ENCODE results near the gene CHD5. TPM values are rescaled to one million over a fixed set of nuclear protein-coding genes. Genes with fewer than 3 reads are reported as not detected.
"Not testable (repeated sequence)": the region's sequence is repeated elsewhere in the genome, so short reads cannot be mapped to it uniquely, and the experiment has no call there.

CHD5 gene
- total RNA-seq, result under 1 TPM in 3 of 4 donors, not detected in 1; 0.19 to 0.24 (median 0.19) TPM

DNA sequence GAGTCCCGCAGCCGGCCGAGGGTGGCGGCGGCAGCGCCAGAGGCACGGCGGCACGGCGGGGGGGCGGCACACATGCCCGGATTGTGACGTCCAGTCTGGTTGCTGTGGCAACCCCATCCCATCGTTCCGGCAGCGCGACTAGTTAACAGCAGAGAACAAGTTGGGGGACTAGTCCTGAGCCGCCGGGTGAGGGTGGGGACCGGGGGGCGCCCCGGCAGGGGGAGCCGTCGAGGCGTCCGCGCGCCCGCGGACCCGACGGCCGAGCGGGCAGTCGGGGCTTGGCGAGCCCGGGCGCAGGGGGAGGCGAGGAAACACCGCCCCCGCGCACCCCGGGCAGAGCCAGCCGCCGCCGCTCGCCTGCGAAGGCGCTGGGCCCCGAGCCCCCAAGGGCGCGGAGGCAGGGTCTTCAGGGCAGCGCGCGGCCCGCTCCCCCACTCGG lies at the start of gene CHD5:
Gene CHD5 (minus strand): TSS at position 54 of the 439 bp plus-strand sequence. CDS start 298 bp downstream, outside the sequence.
- DNase-seq (ENCODE audit: low spot score), result no peak
- no peak for TF ChIP-seq CTCF (IDR thresholded peaks at IDR 0.05)
- ATAC-seq (ENCODE audit: low FRiP score), result no peak

DNA sequence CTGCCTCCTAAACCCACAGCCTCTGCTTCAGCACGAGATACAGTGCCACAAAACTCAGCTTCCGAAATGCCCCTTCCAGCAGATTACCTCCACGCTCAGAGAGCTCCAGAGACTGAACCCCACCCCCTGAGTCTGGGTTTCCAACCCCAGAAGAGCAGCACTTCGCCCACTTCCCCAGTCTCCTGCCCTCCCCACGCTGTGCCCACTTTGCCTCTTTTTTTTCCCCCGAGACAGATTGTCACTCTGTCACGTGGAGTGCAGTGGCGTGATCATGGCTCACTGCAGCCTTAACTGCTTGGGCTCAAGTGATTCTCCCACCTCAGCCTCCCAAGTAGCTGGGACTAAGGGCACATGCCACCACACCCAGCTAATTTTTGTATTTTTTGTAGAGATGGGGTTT lies 45.5 kb upstream of the CHD5 start:
- ATAC-seq (ENCODE audit: low FRiP score) (no peak), DNase-seq (ENCODE audit: low spot score) (no peak)
- TF ChIP-seq CTCF (IDR thresholded peaks at IDR 0.05), result no peak

DNA sequence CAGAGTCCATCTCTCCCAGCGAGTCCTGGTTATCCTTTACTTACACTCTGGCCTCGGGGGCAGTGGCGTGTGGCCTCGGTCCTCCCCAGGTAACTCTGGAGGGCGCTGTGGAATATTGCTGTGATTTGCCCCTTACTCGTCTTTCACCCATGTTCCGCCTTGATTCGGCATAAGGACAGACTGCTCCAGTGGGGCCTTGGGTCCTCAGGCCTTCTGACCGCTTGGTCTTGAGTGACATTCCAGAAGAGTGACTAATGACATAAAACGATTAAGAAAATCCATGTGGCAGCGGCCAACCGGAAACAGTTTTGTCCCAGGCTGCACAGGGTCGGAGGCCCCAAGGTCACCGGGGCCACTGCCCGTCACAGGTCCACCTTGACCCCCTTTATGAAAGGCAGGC lies 44.6 kb upstream of the CHD5 start:
- no peak for ATAC-seq (ENCODE audit: low FRiP score)
- no peak for TF ChIP-seq CTCF (IDR thresholded peaks at IDR 0.05)
- DNase-seq (ENCODE audit: low spot score), result no peak

- no peak for TF ChIP-seq CTCF (IDR thresholded peaks at IDR 0.05)
- ATAC-seq (ENCODE audit: low FRiP score) (no peak), DNase-seq (ENCODE audit: low spot score) (no peak)
These were observed 43.5 kb upstream of the CHD5 start for GRCh38 chr1:6223617-6224016.

GRCh38 chr1:6222636-6223035 lies 42.5 kb upstream of the CHD5 start:
- TF ChIP-seq CTCF (IDR thresholded peaks at IDR 0.05), result no peak
- ATAC-seq (ENCODE audit: low FRiP score) (no peak), DNase-seq (ENCODE audit: low spot score) (no peak)

GRCh38 chr1:6221210-6221784 lies 41.2 kb upstream of the CHD5 start:
- no peak for TF ChIP-seq CTCF (IDR thresholded peaks at IDR 0.05)
- DNase-seq (ENCODE audit: low spot score) (no peak), ATAC-seq (ENCODE audit: low FRiP score) (no peak)

DNA sequence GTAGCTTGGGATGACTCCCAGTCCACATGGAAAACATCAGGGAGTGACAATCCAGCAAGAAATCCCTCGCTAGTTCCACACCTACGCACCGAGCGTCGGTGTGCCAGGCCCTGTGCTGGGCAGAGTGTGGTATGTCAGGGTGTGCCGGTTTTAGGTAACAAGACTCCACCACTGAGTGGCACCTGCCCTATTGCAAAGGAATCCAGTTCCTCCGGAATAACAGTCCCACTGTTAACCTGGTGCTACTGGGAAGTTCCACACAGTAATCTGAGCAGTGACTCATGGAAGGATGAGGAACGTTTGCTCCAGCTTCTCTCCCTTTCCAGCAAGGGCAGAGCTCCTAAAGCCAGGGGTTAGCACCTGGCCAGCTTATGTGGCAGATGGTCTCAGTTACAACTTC lies 40.1 kb upstream of the CHD5 start:
- ATAC-seq (ENCODE audit: low FRiP score) (no peak), DNase-seq (ENCODE audit: low spot score) (no peak)
- no peak for TF ChIP-seq CTCF (IDR thresholded peaks at IDR 0.05)

- DNase-seq (ENCODE audit: low spot score); ATAC-seq (ENCODE audit: low FRiP score): not testable (repeated sequence)
These were observed 39.5 kb upstream of the CHD5 start for GRCh38 chr1:6219641-6220040.
